Measurements from ENCODE around the gene ADAP2. TPM values are rescaled to one million over a fixed set of nuclear protein-coding genes. Genes with fewer than 3 reads are reported as not detected.
"Not testable (repeated sequence)": the region's sequence is repeated elsewhere in the genome, so short reads cannot be mapped to it uniquely, and the experiment has no call there.

Gene ADAP2
- total RNA-seq, 3 donors from 2014 or later, result 7.5 to 40.0 (median 12.3) TPM

DNA sequence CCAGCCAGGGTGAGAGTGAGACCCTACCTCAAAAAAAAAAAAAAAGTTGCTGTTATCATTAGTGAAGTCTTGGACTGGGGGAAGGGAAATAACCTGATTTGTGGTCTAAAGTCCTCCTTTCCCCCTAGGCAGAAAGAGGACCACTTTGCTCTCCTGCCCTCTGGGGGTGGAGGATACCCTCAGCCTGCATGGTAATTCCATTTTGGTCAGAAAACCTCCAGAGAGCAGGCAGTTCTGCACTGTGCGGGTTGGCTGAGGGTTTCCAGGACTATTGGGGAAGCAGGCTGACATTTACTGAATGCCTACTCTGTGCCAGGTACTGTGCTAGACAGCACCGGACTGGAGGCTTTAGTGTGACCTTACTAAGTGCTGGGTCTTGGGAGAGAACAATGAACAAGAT lies 2.6 kb downstream of the ADAP2 start:
- H3K4me3 ChIP-seq, result no peak overlapping the region
- intact Hi-C loops (cut with DNase I; ENCODE audit: low total_unique reads), result no loop called here
- DNase-seq (ENCODE audit: low spot score in 2 of 2), result no peak
- H3K36me3 ChIP-seq, result no peaks in the 10 kb centered on the region
- H3K9me3 ChIP-seq, result no peaks in the 10 kb centered on the region
- H3K27ac ChIP-seq, result no peak overlapping the region
- peaks cover 0 to 10% of the 10 kb centered on the region in 2 donors for H3K4me1 ChIP-seq
- TF ChIP-seq POLR2A (IDR thresholded peaks at IDR 0.05), result no peak
- no peak for TF ChIP-seq CTCF (IDR thresholded peaks at IDR 0.05)
- TF ChIP-seq POLR2AphosphoS5 (IDR thresholded peaks at IDR 0.05), result no peak
- peaks cover 5 to 22% of the 10 kb centered on the region in 2 donors for H3K27me3 ChIP-seq

- DNase-seq (ENCODE audit: low spot score in 2 of 2), result no peak
- intact Hi-C loops (cut with DNase I; ENCODE audit: low total_unique reads), result no loop called here
- H3K4me3 ChIP-seq, result no peak overlapping the region
- H3K9me3 ChIP-seq, result no peaks in the 10 kb centered on the region
- no peaks in the 10 kb centered on the region for H3K36me3 ChIP-seq
- TF ChIP-seq POLR2AphosphoS5 (IDR thresholded peaks at IDR 0.05) (no peak), POLR2A (IDR thresholded peaks at IDR 0.05) (no peak), CTCF (IDR thresholded peaks at IDR 0.05) (no peak)
- peaks cover 5 to 19% of the 10 kb centered on the region in 2 donors for H3K27me3 ChIP-seq
- H3K4me1 ChIP-seq, result peaks cover 0 to 10% of the 10 kb centered on the region in 2 donors
- H3K27ac ChIP-seq, result no peak overlapping the region
Measured at GRCh38 chr17:30926516-30926915, 4.8 kb downstream of the ADAP2 start.

DNA sequence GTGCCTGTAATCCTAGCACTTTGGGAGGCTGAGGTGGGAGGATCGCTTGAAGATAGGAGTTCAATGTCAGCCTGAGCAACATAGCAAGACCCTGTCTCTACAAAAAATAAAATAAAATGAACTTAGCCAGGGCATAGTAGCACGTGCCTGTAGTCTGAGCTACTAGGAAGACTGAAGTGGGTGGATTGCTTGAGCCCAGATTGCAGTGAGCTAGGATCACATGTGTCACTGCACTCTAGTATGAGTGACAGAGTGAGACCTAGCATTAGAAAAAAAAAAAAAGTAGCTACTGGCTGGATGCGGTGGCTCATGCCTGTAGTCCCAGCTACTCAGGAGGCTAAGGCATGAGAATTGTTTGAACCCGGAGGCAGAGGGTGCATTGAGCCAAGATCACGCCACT lies 6.0 kb downstream of the ADAP2 start:
- Histone ChIP-seq H3K4me1 (no peaks in the 10 kb centered on the region), H3K4me3 (no peak overlapping the region), H3K27ac (no peak overlapping the region), H3K36me3 (no peaks in the 10 kb centered on the region), H3K9me3 (no peaks in the 10 kb centered on the region), H3K27me3 (peaks cover under 1 to 6% of the 10 kb centered on the region in 2 donors)
- intact Hi-C loops (cut with DNase I; ENCODE audit: low total_unique reads), result no loop called here
- DNase-seq (ENCODE audit: low spot score in 2 of 2), result no peak
- TF ChIP-seq POLR2A (IDR thresholded peaks at IDR 0.05), result no peak
- TF ChIP-seq CTCF (IDR thresholded peaks at IDR 0.05), result no peak

DNA sequence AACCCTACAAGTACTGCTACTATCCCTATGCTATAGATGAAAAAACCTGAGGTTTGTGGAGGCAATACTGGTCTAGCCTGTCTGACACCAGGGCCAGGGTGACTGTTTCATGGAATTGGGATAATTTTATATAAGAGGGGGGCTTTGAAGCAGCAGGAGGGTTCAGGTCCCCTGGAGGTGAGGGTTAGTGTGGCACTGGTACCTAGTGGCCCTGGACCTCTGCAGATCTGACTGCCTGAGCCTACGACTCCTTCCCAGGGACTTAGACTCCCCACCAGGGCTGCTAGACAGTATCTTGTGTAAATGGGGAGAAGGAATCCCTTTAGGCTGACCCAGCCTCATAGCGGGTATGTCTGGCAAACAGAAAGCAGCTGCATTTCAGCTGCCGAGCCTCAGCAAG lies 6.8 kb downstream of the ADAP2 start:
- TF ChIP-seq CTCF (IDR thresholded peaks at IDR 0.05) (no peak), POLR2A (IDR thresholded peaks at IDR 0.05) (no peak), POLR2AphosphoS5 (IDR thresholded peaks at IDR 0.05) (no peak)
- no peak for DNase-seq (ENCODE audit: low spot score in 2 of 2)
- Histone ChIP-seq H3K27ac (no peak overlapping the region), H3K27me3 (no peaks in the 10 kb centered on the region), H3K36me3 (no peaks in the 10 kb centered on the region), H3K4me1 (no peaks in the 10 kb centered on the region), H3K4me3 (no peak overlapping the region), H3K9me3 (no peaks in the 10 kb centered on the region)
- intact Hi-C loops (cut with DNase I; ENCODE audit: low total_unique reads), result no loop called here

- Histone ChIP-seq H3K4me3 (no peak overlapping the region), H3K27me3 (no peaks in the 10 kb centered on the region), H3K4me1 (no peaks in the 10 kb centered on the region), H3K27ac (no peak overlapping the region), H3K36me3 (no peaks in the 10 kb centered on the region), H3K9me3 (no peaks in the 10 kb centered on the region)
- no peak for DNase-seq (ENCODE audit: low spot score in 2 of 2)
- intact Hi-C loops (cut with DNase I; ENCODE audit: low total_unique reads), result no loop called here
- no peak for TF ChIP-seq POLR2AphosphoS5 (IDR thresholded peaks at IDR 0.05)
- TF ChIP-seq POLR2A (IDR thresholded peaks at IDR 0.05), result no peak
- TF ChIP-seq CTCF (IDR thresholded peaks at IDR 0.05), result no peak
Measured at GRCh38 chr17:30929081-30929633, 7.4 kb downstream of the ADAP2 start.

GRCh38 chr17:30929861-30930260 lies 8.1 kb downstream of the ADAP2 start:
- H3K4me3 ChIP-seq; DNase-seq (ENCODE audit: low spot score in 2 of 2); intact Hi-C loops (cut with DNase I; ENCODE audit: low total_unique reads); H3K9me3 ChIP-seq; H3K27me3 ChIP-seq; H3K27ac ChIP-seq; H3K36me3 ChIP-seq; H3K4me1 ChIP-seq: not testable (repeated sequence)
